HEK293 (cell line): ENCODE results near the gene MELK.

ENCODE experiments used
- BCL11A ChIP-seq: fragments of 450-650 bp; formaldehyde crosslinking; IDR thresholded peaks from 2 replicates; pipeline ENCODE4 v1.5.1; 2016; ENCODE audit warnings: low read depth, missing biosample characterization, missing genetic modification characterization
- CTCF ChIP-seq: fragments of 450-650 bp; formaldehyde crosslinking; IDR thresholded peaks from 2 replicates; pipeline ENCODE4 v1.5.1; 2016; ENCODE audit warnings: missing biosample characterization, missing genetic modification characterization
- KLF10 ChIP-seq: fragments of 450-650 bp; IDR thresholded peaks from 2 replicates; pipeline ENCODE4 v1.5.1; 2018; ENCODE audit warnings: missing biosample characterization, mild to moderate bottlenecking, missing genetic modification characterization
- KLF8 ChIP-seq: fragments of 450-650 bp; formaldehyde crosslinking; IDR thresholded peaks from 2 replicates; pipeline ENCODE4 v1.5.1; 2016; ENCODE audit warnings: missing biosample characterization, missing genetic modification characterization
- OSR2 ChIP-seq: fragments of 450-650 bp; formaldehyde crosslinking; IDR thresholded peaks from 2 replicates; pipeline ENCODE4 v1.5.1; 2016; ENCODE audit warnings: missing biosample characterization, missing genetic modification characterization
- PRDM10 ChIP-seq: fragments of 450-650 bp; formaldehyde crosslinking; IDR thresholded peaks from 2 replicates; pipeline ENCODE4 v1.5.1; 2016; ENCODE audit warnings: missing biosample characterization, missing genetic modification characterization
- REST ChIP-seq: fragments of 450-650 bp; formaldehyde crosslinking; IDR thresholded peaks from 2 replicates; pipeline ENCODE4 v1.5.1; 2016; ENCODE audit warnings: missing biosample characterization, missing genetic modification characterization
- SETDB1 ChIP-seq: IDR thresholded peaks from one replicate; pipeline ENCODE4 v1.6.1; 2017; ENCODE audit warnings: mild to moderate bottlenecking, low read length, moderate library complexity, mixed read lengths; ENCODE audit not compliant: insufficient read length
- SP7 ChIP-seq: fragments of 450-650 bp; formaldehyde crosslinking; IDR thresholded peaks from 2 replicates; pipeline ENCODE4 v1.5.1; 2016; ENCODE audit warnings: missing biosample characterization, missing genetic modification characterization
- TCF7L2 ChIP-seq: IDR thresholded peaks from 2 replicates; pipeline ENCODE4 v1.6.1; 2011; ENCODE audit warnings: low read depth, mild to moderate bottlenecking, inconsistent platforms, low read length, moderate library complexity, borderline replicate concordance
- YY1 ChIP-seq: fragments of 450-650 bp; formaldehyde crosslinking; IDR thresholded peaks from 2 replicates; pipeline ENCODE4 v1.5.1; 2018; ENCODE audit warnings: missing biosample characterization, missing genetic modification characterization
- ZNF10 ChIP-seq: fragments of 450-650 bp; formaldehyde crosslinking; IDR thresholded peaks from 2 replicates; pipeline ENCODE4 v1.5.1; 2017; ENCODE audit warnings: missing biosample characterization, missing genetic modification characterization
- ZNF138 ChIP-seq: fragments of 450-650 bp; formaldehyde crosslinking; IDR thresholded peaks from 2 replicates; pipeline ENCODE4 v1.5.1; 2016; ENCODE audit warnings: missing biosample characterization, missing genetic modification characterization, borderline replicate concordance
- ZNF23 ChIP-seq: fragments of 450-650 bp; formaldehyde crosslinking; IDR thresholded peaks from 2 replicates; pipeline ENCODE4 v1.5.1; 2016; ENCODE audit warnings: missing biosample characterization, missing genetic modification characterization, borderline replicate concordance
- ZNF292 ChIP-seq: fragments of 450-650 bp; formaldehyde crosslinking; IDR thresholded peaks from 2 replicates; pipeline ENCODE4 v1.5.1; 2016; ENCODE audit warnings: low read depth, missing biosample characterization, missing genetic modification characterization, borderline replicate concordance
- ZNF350 ChIP-seq: fragments of 450-650 bp; formaldehyde crosslinking; IDR thresholded peaks from 2 replicates; pipeline ENCODE4 v1.5.0; 2017; ENCODE audit warnings: missing biosample characterization, mild to moderate bottlenecking, missing genetic modification characterization
- ZNF354C ChIP-seq: fragments of 450-650 bp; formaldehyde crosslinking; IDR thresholded peaks from 2 replicates; pipeline ENCODE4 v1.5.1; 2016; ENCODE audit warnings: missing biosample characterization, missing genetic modification characterization, low read depth, borderline replicate concordance
- ZNF394 ChIP-seq: fragments of 450-650 bp; formaldehyde crosslinking; IDR thresholded peaks from 2 replicates; pipeline ENCODE4 v1.5.1; 2016; ENCODE audit warnings: missing biosample characterization, missing genetic modification characterization, mild to moderate bottlenecking, moderate library complexity, borderline replicate concordance
- ZNF404 ChIP-seq: fragments of 450-650 bp; formaldehyde crosslinking; IDR thresholded peaks from 2 replicates; pipeline ENCODE4 v1.5.1; 2017; ENCODE audit warnings: missing biosample characterization, missing genetic modification characterization
- ZNF433 ChIP-seq: fragments of 450-650 bp; formaldehyde crosslinking; IDR thresholded peaks from 2 replicates; pipeline ENCODE4 v1.5.1; 2016; ENCODE audit warnings: missing biosample characterization, missing genetic modification characterization, low read depth
- ZNF501 ChIP-seq: fragments of 450-650 bp; formaldehyde crosslinking; IDR thresholded peaks from 2 replicates; pipeline ENCODE4 v1.5.1; 2016; ENCODE audit warnings: missing biosample characterization, missing genetic modification characterization
- ZNF510 ChIP-seq: fragments of 450-650 bp; formaldehyde crosslinking; IDR thresholded peaks from 2 replicates; pipeline ENCODE4 v1.5.1; 2018; ENCODE audit warnings: mild to moderate bottlenecking, missing genetic modification characterization, missing biosample characterization; ENCODE audit not compliant: insufficient replicate concordance
- ZNF549 ChIP-seq: fragments of 450-650 bp; IDR thresholded peaks from 2 replicates; pipeline ENCODE4 v1.5.1; 2018; ENCODE audit warnings: missing biosample characterization, missing genetic modification characterization, mild to moderate bottlenecking, inconsistent platforms, moderate library complexity
- ZNF629 ChIP-seq: fragments of 450-650 bp; formaldehyde crosslinking; IDR thresholded peaks from 2 replicates; pipeline ENCODE4 v1.5.1; 2017; ENCODE audit warnings: missing biosample characterization, missing genetic modification characterization
- ZNF660 ChIP-seq: fragments of 450-650 bp; IDR thresholded peaks from 2 replicates; pipeline ENCODE4 v1.5.1; 2018; ENCODE audit warnings: missing biosample characterization, mild to moderate bottlenecking, missing genetic modification characterization
- ZNF707 ChIP-seq: fragments of 450-650 bp; formaldehyde crosslinking; IDR thresholded peaks from 2 replicates; pipeline ENCODE4 v1.5.1; 2016; ENCODE audit warnings: missing biosample characterization, missing genetic modification characterization
- ZSCAN23 ChIP-seq: fragments of 450-650 bp; formaldehyde crosslinking; IDR thresholded peaks from 2 replicates; pipeline ENCODE4 v1.5.1; 2016; ENCODE audit warnings: missing biosample characterization, missing genetic modification characterization
- ZSCAN30 ChIP-seq: fragments of 450-650 bp; IDR thresholded peaks from 2 replicates; pipeline ENCODE4 v1.5.1; 2018; ENCODE audit warnings: missing biosample characterization, mild to moderate bottlenecking, missing genetic modification characterization, moderate library complexity
- TF ChIP-seq, protein P1 (sequence below): fragments of 450-650 bp; formaldehyde crosslinking; IDR thresholded peaks from 2 replicates; pipeline ENCODE4 v1.5.1; 2016; ENCODE audit warnings: missing biosample characterization, missing genetic modification characterization, low read depth

The MELK gene

GRCh38 chr9:36575411-36575882 is 2.8 kb downstream of the MELK start (continued):
- no peak for TF ChIP-seq ZNF23 (tag by site-specific recombination)
- peak; percentile 36; the same call in 1 of the 2 replicates for TF ChIP-seq SP7 (tag by site-specific recombination)
- TF ChIP-seq KLF8 (tag by site-specific recombination): no peak
- peak; percentile 47 for TF ChIP-seq ZNF629 (tag by site-specific recombination)
- no peak for TF ChIP-seq CTCF (tag by site-specific recombination)
- TF ChIP-seq, protein P1, sequence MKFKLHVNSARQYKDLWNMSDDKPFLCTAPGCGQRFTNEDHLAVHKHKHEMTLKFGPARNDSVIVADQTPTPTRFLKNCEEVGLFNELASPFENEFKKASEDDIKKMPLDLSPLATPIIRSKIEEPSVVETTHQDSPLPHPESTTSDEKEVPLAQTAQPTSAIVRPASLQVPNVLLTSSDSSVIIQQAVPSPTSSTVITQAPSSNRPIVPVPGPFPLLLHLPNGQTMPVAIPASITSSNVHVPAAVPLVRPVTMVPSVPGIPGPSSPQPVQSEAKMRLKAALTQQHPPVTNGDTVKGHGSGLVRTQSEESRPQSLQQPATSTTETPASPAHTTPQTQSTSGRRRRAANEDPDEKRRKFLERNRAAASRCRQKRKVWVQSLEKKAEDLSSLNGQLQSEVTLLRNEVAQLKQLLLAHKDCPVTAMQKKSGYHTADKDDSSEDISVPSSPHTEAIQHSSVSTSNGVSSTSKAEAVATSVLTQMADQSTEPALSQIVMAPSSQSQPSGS: peak; percentile 63
- peak; percentile 58; the same call in 1 of the 2 replicates for TF ChIP-seq BCL11A (tag by site-specific recombination)
- no peak for TF ChIP-seq SETDB1
- TF ChIP-seq ZNF433 (tag by site-specific recombination): no peak
- TF ChIP-seq ZNF394 (tag by site-specific recombination): peak; percentile 39; the same call in 1 of the 2 replicates
- no peak for TF ChIP-seq ZNF292 (tag by site-specific recombination)
- TF ChIP-seq ZSCAN23 (tag by site-specific recombination): no peak
- TF ChIP-seq PRDM10 (tag by site-specific recombination): peak; percentile 51
- TF ChIP-seq ZNF354C: no peak
- peak; percentile 62; the same call in 1 of the 2 replicates for TF ChIP-seq ZNF10 (tag by site-specific recombination)
- peak; percentile 70 for TF ChIP-seq OSR2 (tag by site-specific recombination)
- TF ChIP-seq ZNF501 (tag by site-specific recombination): no peak
- peak; percentile 93 for TF ChIP-seq ZSCAN30
- no peak for TF ChIP-seq ZNF350 (tag by site-specific recombination)
- TF ChIP-seq YY1 (tag by site-specific recombination): no peak
- no peak for TF ChIP-seq ZNF138 (tag by site-specific recombination)
- TF ChIP-seq KLF10: peak; percentile 47; the same call in 1 of the 2 replicates
- no peak for TF ChIP-seq REST (tag by site-specific recombination)
- TF ChIP-seq ZNF510 (tag by site-specific recombination): no peak
- no peak for TF ChIP-seq ZNF660 (tag by site-specific recombination)
- TF ChIP-seq ZNF707: no peak
- TF ChIP-seq ZNF404 (tag by site-specific recombination): no peak
- no peak for TF ChIP-seq TCF7L2
- TF ChIP-seq ZNF549: no peak
